ENCODE data around the gene MMP26.
"Not testable (repeated sequence)": the region's sequence is repeated elsewhere in the genome, so short reads cannot be mapped to it uniquely, and the experiment has no call there.

Gene MMP26

GRCh38 chr11:4704054-4704789, at the start of gene MMP26:
MMP26 (plus strand) TSS chr11:4704784.
- no peak for DNase-seq

GRCh38 chr11:4658629-4659445, 45.7 kb upstream of the MMP26 start:
- DNase-seq = no peak

DNA sequence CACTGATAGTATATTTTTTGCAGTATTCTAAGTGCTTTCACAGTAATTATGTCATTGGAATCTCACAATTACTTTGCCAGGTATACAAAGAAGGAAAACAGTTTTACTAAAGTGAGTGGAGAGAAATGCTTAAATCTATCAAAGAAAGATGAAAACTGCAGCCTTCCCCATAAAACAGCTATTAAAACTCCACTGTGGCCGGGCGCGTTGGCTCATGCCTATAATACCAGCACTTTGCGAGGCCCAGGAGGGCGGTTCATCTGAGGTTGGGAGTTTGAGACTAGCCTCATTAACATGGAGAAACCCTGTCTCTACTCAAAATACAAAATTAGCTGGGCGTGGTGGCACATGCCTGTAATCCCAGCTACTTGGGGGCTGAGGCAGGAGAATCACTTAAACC, 41.7 kb upstream of the MMP26 start:
- DNase-seq = no peak

- DNase-seq = no peak
Measured at GRCh38 chr11:4664183-4664582, 40.4 kb upstream of the MMP26 start.

- DNase-seq = no peak
Measured at GRCh38 chr11:4664786-4665185, 39.8 kb upstream of the MMP26 start.

DNA sequence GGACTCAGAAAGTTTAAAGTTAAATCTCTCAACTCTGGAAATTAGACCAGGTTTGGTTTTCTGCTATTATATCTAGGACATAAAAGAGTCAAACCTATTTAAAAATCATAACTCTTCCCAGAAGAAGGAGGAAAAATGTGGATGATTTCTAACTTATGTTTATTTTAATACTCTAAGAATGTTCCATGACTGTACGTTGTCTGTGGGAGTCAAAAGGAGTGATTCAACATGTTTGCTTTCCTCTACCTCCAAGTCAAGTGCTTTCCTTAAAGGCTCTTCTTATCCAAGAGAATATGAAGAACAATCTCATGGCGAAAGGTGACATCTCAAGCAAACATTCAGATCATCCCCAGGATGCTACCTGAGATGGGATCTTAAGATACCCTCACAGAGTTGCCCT, 39.2 kb upstream of the MMP26 start:
- no peak for DNase-seq

- no peak for DNase-seq
Measured at GRCh38 chr11:4671741-4672140, 32.8 kb upstream of the MMP26 start.

DNA sequence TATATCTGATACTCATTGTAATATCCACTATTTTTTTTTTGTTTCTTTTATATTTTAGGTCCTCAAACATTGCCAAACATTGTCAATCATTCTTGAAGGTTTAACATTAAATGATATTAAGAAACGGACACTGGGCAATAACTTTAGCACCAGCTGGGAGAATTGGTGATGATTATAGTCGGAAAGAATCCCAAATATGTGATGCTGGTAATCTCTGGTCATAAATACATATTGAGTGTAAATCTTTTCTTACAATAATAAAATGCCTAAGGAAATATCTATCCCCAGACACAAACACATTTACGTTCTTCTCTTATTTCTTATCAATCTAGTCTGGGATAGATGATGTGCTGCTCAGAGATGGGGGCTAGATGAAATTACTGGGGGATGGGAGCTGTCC, 32.1 kb upstream of the MMP26 start:
- no peak for DNase-seq

- DNase-seq = no peak
Measured at GRCh38 chr11:4673781-4674180, 30.8 kb upstream of the MMP26 start.

GRCh38 chr11:4677948-4678347, 26.6 kb upstream of the MMP26 start:
- DNase-seq = no peak

DNA sequence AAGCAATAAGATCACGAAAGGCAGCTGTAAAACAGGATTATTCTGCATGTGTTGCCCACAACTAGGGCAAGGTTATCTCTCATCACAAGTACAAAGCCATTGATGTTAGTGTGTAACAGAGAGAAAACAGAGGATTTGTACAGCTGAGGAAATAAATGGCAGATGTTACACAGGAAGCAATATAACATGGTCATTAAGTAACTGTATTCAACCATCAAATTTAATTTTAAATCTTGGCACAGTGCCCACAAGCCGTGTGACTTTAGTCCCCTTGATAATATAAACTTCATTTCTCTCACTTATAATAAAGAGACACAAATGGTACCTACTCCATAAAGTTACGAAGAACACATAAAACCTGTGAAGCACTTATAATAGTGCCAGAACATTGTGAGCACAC, 24.2 kb upstream of the MMP26 start:
- no peak for DNase-seq

DNA sequence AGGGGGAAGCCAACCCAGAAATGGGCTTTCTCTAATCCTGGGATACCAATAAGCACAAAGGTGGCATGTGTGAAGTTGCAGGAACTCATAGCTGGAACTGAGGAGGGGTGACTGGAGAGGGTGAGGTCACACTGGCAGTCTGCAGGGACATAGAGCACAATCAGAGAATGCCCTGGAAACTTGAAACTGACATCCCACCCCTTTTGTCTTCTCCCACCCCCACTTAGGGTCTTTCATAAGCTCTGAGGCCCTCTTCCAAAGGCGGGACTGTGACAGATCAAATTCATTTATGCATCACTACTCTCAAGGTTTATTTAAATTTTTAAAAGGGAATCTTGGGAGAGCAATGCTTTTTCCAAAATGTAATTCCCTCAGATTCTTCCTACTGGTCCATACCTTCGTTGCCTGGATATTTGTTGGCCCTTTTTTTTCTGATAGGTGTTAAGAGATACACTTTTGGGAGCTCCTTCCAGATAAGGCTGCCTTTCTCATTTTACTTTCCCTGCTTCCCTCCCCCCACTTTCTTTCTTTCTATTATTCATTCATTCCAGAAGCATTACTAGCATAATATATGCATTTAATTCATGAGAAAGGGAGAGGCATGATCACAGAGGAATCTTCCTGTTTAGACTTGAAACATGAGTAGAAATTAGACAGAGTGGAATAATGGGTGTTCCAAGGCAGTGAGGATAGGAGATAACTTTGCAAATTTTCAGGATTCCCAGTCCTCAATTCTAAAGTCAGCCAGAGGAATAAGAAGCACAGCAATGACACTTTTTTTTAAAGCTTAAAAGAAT, 21.8 kb upstream of the MMP26 start:
- no peak for DNase-seq

DNA sequence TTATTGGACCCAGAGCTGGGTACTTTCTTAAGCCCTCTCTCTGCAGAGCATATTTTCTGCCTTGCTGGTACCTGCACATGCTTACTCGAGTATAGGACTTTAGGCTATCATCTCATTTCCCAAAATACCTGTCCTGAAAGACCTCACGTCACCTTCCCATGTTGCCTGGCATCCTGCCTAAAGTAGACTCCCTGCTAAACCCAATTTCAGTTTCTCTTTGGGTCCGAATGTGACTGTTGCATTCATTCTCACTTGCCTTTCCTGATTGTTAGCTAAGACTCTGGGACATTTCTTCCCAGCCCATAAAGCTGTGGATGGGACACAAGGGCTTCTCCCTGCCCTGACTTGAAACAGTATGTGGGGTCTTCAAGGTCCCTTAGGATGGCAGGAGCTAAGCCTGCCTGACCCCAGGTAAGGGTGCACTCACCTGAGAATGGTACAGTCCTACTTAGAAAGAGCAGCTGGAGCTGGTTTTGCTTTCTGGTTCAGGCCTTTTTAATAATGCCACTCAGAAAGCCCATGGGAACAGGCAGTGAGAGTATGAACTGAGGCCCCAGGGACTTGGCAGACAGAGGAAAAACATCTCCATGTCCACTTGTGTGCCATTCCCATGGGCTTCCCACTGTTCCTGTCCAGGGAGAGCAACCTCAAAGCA, 19.8 kb upstream of the MMP26 start:
- DNase-seq = no peak

DNA sequence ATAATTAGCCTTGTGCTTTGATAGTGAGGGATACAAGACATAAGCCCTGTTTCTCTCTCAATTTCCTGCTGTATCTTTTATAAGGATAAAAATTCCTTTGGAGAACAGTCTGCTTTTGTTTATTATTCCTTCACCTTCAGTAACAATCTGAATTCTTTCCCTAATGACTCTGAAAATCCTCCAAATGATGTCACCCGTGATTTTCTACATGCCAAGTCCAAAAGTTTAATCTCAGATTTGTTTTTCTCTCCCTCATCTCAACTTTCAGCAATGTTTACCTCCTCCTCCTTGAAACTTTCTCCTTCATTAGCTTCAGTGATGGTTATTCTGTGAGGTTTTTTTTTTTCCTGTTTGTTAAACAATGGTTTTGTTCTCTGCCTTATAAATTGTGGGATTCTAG, 9.1 kb upstream of the MMP26 start:
- DNase-seq = no peak

GRCh38 chr11:4697585-4697984, 7.0 kb upstream of the MMP26 start, which contains the start of gene OR51E2:
OR51E2 (minus strand) TSS chr11:4697853; CDS start chr11:4682711, 15,142 bp downstream.
- DNase-seq = no peak

DNA sequence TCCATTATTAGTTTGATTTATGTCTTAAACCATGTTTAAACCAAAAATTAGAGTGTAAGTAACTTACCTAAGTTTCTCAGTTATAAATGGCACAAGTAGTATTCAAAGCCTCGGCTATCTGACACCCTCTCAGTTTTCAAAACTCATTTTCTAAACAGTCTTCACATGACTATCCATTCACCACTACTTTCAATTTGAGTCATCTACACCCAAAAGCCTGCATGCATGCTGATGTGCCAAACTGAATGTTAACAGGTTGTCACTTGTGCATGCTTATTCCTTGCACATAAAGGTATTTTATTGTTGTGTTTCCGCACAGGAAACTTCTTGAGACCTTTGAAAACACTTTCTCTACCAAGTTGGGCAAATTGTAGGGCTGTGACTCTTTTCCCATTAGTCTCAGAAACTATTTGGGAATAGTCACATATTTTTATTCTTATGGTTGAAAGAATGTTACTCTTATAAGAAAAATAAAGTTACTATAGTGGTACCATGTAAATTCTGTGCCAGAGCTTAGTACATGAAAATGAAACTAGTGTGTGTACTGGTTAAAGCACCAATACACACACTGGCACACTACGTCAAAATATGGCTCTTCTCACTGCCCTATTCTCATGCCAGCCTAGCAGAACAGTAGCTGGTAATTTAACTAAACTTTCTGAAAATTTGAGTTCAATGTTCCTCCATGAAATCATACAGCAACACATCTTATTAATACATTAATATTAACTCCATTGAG, 4.7 kb upstream of the MMP26 start:
- DNase-seq = peak; percentile 0

DNA sequence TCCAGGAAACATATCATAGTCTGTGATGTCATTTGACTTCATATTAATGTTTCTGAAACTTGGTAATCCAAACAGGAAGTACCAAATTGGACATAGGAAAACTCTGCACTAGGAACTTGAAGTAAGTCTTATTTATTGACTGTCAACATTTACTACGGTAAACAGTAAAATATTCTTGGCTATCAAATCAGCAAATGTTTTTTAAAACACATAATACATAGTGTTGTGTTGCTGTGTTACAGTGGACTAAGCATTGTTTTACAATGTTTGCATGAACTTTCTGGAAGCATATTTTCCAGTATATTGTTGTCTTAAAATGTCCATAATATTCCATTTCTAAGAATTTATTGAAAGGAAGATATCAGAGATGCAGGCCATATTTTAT, 4.2 kb upstream of the MMP26 start:
- no peak for DNase-seq

- DNase-seq = no peak
Measured at GRCh38 chr11:4704790-4705334, 278 bp downstream of the MMP26 start.

DNA sequence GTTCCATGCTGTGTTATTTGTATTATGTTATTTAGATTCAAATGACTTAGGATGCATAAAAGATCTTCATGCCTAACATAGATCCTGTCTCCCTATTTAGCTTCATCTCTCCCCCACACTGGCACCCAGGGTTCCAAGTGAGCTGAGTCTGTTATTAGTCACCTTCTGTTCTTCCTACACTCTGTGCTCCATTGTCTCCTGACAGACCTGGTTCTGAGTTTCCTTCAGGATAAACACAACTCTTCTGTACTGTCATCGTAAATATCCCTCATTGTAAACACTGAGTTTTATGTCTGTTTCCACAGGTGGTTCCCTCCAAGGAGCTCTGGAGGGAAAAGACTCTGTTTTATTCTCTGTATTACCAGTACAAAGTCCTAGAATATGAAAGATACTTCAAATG, 8.7 kb downstream of the MMP26 start:
- DNase-seq = no peak

DNA sequence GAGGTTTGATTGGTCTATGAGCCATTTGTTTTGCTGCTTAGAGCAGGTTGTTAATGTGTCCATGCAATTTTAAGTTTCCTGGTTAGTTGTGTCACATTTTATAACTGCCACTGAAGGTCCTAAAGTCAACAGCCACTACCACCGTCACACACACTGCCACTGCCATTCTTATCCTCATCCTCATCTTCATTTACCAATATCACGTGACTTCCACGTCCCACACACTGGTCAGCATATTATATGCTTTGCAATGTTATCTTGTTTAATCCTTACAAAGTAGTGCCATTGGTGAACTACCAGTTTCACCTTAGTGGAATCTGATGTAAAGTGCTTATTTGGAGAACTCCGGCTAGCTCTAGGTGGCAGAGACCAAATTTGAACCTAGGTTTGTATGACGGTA, 9.7 kb downstream of the MMP26 start:
- no peak for DNase-seq

GRCh38 chr11:4722616-4723534, 18.3 kb downstream of the MMP26 start:
- not testable (repeated sequence) for DNase-seq

All from CD4-positive, alpha-beta T cell treated with Interleukin-12 subunit alpha and Interleukin-12 subunit beta, for 1 hour (primary cell).